Measurements from ENCODE around the gene CTBP2.

CTBP2 gene

DNA sequence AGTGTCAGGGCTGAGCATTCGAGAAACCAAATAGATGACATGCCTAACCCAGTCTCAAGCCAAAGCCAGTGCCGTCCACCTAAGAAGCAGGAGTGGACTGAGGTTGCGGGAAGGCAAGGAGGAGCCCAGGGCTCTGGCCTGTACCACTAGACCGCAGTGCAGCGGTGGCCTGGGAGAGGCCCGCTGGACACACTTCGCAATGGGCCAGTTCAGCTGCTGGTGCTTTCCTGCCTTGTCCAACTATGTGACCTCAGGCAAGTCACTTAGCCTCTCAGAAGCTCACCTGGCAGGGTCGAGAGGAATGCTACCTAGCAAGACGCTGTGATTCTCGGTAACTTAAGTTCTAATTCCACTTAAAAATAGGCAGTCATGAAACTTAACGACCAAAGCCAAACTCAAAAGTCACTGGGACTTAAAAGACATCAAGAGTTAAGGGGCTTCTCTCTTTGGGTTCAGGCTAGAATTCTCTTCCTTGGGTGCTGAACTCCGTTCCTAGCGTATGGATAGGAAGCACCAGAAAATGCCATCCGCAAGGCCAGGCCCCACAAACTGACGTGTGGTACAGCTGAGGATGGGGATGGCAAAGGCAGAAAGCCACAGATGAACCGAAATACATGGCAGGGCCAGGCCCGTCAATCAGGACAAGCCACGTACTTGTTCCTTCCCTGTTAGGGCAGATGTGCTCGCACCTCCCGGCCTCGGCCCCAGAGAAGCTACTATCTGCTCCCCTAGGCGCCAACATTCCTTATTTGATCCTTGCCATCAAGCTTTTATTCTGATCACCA lies 34.2 kb downstream of the CTBP2 start:
- Mint-ChIP-seq H3K27me3 (ENCODE audit: low read depth, poor library complexity) (no peaks in the 10 kb centered on the region), H3K4me3 (no peak overlapping the region), H3K36me3 (ENCODE audit: low read depth) (peaks cover 81% of the 10 kb centered on the region), H3K4me1 (peaks cover 67% of the 10 kb centered on the region), H3K9me3 (peaks cover 3% of the 10 kb centered on the region), H3K27ac (peak overlapping the region; percentile 17)
- TF ChIP-seq, protein P1, sequence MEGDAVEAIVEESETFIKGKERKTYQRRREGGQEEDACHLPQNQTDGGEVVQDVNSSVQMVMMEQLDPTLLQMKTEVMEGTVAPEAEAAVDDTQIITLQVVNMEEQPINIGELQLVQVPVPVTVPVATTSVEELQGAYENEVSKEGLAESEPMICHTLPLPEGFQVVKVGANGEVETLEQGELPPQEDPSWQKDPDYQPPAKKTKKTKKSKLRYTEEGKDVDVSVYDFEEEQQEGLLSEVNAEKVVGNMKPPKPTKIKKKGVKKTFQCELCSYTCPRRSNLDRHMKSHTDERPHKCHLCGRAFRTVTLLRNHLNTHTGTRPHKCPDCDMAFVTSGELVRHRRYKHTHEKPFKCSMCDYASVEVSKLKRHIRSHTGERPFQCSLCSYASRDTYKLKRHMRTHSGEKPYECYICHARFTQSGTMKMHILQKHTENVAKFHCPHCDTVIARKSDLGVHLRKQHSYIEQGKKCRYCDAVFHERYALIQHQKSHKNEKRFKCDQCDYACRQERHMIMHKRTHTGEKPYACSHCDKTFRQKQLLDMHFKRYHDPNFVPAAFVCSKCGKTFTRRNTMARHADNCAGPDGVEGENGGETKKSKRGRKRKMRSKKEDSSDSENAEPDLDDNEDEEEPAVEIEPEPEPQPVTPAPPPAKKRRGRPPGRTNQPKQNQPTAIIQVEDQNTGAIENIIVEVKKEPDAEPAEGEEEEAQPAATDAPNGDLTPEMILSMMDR (IDR thresholded peaks at IDR 0.05): no peak
- DNase-seq: no peak

DNA sequence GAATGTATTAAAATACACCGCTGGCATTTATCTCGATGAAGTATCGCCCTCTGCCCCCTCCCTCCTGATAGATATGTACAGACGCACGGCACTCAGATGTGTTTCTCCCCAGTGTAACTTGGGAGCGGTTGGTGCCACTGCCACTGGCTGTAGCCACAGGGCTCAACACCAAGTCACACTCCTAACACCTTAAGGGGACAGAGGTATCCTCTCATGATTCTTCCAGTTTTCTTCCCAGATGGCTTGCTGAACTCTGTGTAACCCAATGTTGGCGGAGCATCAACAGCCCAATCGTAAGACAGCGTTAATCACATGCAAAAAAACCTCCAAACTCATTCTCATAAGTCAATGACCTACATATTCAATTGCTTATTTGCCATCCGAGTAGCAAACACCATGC lies 35.5 kb downstream of the CTBP2 start:
- Mint-ChIP-seq H3K4me1 (peaks cover 71% of the 10 kb centered on the region), H3K9me3 (no peaks in the 10 kb centered on the region), H3K4me3 (no peak overlapping the region), H3K36me3 (ENCODE audit: low read depth) (peaks cover 73% of the 10 kb centered on the region), H3K27me3 (ENCODE audit: low read depth, poor library complexity) (no peaks in the 10 kb centered on the region), H3K27ac (peak overlapping the region; percentile 88)
- TF ChIP-seq, protein P1 (IDR thresholded peaks at IDR 0.05): no peak
- no peak for DNase-seq

DNA sequence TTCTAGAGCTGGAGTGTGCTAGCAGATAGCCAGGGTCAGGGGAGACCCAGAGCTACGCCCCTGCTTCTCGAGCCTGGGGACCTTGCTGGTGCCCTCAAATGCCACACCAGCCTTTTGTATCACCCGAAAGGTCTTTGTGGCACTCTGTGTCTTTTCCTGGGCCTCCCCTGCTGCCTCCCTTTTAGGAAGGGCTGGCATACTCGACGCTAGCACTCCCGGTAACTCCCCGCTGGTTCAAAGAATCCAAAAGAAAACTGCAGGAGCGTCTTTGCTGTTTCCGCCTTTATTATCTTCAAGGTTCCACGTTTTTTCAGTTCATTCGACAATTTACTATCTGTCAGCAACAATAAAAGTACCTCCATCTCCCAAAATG lies 36.3 kb downstream of the CTBP2 start:
- no peak for DNase-seq
- Mint-ChIP-seq H3K4me3 (no peak overlapping the region), H3K9me3 (no peaks in the 10 kb centered on the region), H3K4me1 (peaks cover 74% of the 10 kb centered on the region), H3K36me3 (ENCODE audit: low read depth) (peaks cover 68% of the 10 kb centered on the region), H3K27ac (no peak overlapping the region), H3K27me3 (ENCODE audit: low read depth, poor library complexity) (no peaks in the 10 kb centered on the region)
- TF ChIP-seq, protein P1 (IDR thresholded peaks at IDR 0.05): no peak

DNA sequence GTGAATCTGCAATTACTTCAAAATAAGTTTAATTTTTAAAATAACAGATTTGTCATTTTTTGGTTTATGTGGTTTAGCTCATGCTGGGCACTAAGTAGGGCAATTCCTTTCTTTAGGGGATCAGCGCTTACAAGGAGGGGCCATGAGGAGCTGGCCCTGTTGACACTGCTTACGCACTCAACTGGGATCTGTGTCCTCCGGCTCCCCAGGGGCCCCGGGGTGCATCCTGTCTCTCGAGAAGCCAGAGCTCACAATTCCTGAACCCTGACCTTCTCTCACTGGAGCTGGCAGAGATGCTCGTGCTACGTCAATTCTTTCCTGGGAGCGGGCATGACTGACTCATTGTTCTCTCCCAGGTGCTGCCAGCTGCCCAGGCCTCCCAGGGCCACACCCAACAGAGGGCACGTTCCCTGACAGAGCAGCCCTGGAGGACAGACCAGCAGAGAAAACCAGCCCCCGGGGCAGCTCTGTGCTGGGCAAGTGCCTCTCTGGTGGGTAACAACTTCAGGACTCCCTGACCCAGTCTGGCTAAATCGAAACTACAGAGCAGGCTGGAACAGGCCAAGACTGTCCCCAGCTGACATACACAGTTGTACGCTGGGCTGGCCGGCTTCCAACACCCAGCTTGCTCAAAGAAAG lies 36.8 kb downstream of the CTBP2 start:
- peak overlapping the region; percentile 69 for H3K27ac Mint-ChIP-seq
- H3K4me3 Mint-ChIP-seq: no peak overlapping the region
- TF ChIP-seq, protein P1 (IDR thresholded peaks at IDR 0.05): no peak
- peaks cover 74% of the 10 kb centered on the region for H3K4me1 Mint-ChIP-seq
- no peaks in the 10 kb centered on the region for H3K27me3 Mint-ChIP-seq (ENCODE audit: low read depth, poor library complexity)
- H3K36me3 Mint-ChIP-seq (ENCODE audit: low read depth): peaks cover 67% of the 10 kb centered on the region
- no peak for DNase-seq
- H3K9me3 Mint-ChIP-seq: no peaks in the 10 kb centered on the region

DNA sequence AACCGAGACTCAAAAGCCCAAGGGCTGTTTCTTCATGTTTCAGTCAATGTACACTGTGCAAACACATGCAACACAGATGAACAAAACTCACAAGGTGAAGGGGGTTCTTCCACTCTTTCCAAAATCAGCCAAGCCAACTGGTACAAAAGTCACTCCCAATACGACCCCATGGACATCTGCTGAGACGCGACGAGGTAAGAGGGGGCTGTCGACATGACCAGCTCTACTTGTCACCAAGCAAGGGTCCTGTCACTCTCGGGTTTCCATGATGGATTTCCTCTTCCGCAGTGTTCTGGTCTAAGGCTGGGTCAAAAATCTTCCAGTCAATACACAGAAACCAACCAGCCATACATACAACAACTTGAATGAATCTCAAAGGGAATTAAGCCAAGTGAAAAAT lies 37.8 kb downstream of the CTBP2 start:
- no peak for DNase-seq
- no peaks in the 10 kb centered on the region for H3K9me3 Mint-ChIP-seq
- TF ChIP-seq, protein P1 (IDR thresholded peaks at IDR 0.05): no peak
- H3K36me3 Mint-ChIP-seq (ENCODE audit: low read depth): peaks cover 57% of the 10 kb centered on the region
- no peak overlapping the region for H3K4me3 Mint-ChIP-seq
- H3K4me1 Mint-ChIP-seq: peaks cover 70% of the 10 kb centered on the region
- H3K27ac Mint-ChIP-seq: peak overlapping the region; percentile 33
- H3K27me3 Mint-ChIP-seq (ENCODE audit: low read depth, poor library complexity): no peaks in the 10 kb centered on the region

Data from nephron progenitor cell (in vitro differentiated cells).